ENCODE measurements around the gene PSTPIP1. TPM values are rescaled to one million over a fixed set of nuclear protein-coding genes. Genes with fewer than 3 reads are reported as not detected.
"Not testable (repeated sequence)": the region's sequence is repeated elsewhere in the genome, so short reads cannot be mapped to it uniquely, and the experiment has no call there.

PSTPIP1 gene
- polyA plus RNA-seq, 1 donor (not counting 4 experiments of a cell fraction or from before 2014, with no cell fraction given), result 9.6 TPM

- no peaks in the 10 kb centered on the region for H3K9me1 ChIP-seq (ENCODE audit: control insufficient read depth, extremely low read depth, insufficient read depth, low read length)
- H3K27me3 ChIP-seq (ENCODE audit: control insufficient read depth, extremely low read depth, insufficient read depth, low read length), result no peaks in the 10 kb centered on the region
- no peak for FAIRE-seq
- H3K27ac ChIP-seq (ENCODE audit: control insufficient read depth, insufficient read depth, low read length), result no peak overlapping the region
- H3K4me1 ChIP-seq (ENCODE audit: control insufficient read depth, extremely low read depth, insufficient read depth, low read length), result peaks cover 14% of the 10 kb centered on the region
- no peak overlapping the region for H3K9ac ChIP-seq (ENCODE audit: control insufficient read depth, extremely low read depth, insufficient read depth, low read length)
- H3K4me2 ChIP-seq (ENCODE audit: control insufficient read depth, extremely low read depth, insufficient read depth, low read depth, low read length), result peak overlapping the region; percentile 49
- DNase-seq (ENCODE audit: low read depth, low spot score), result no peak
- peak overlapping the region; percentile 59 for H2AFZ ChIP-seq (ENCODE audit: control insufficient read depth, low read length)
- dilution Hi-C loops (cut with MboI; ENCODE audit: extremely low pct_ligation_motif_present, low sequenced_read_pairs), result no loop called here
- H3K4me3 ChIP-seq (ENCODE audit: control insufficient read depth in 2 of 3, extremely low read depth in 1 of 3, insufficient read depth in 2 of 3, low read depth in 1 of 3, low read length in 3 of 3), result no peak overlapping the region
- TF ChIP-seq CTCF (optimal IDR thresholded peaks at IDR 0.05 in 1 of 3, IDR thresholded peaks at IDR 0.05 in 1 of 3, conservative IDR thresholded peaks at IDR 0.05 in 1 of 3; ENCODE audit: extremely low read depth in 1 of 3, insufficient read depth in 2 of 3, low read length in 3 of 3), result peak in 2 of 3 experiments; percentile 23 to 34
- no peak for TF ChIP-seq EZH2 (IDR thresholded peaks at IDR 0.05; ENCODE audit: low read length)
- no peaks in the 10 kb centered on the region for H3K9me3 ChIP-seq (ENCODE audit: control insufficient read depth, low read depth, low read length)
- no peaks in the 10 kb centered on the region for H4K20me1 ChIP-seq (ENCODE audit: control insufficient read depth, extremely low read depth, insufficient read depth, low read length)
- H3K79me2 ChIP-seq (ENCODE audit: control insufficient read depth, insufficient read depth, low read length), result no peaks in the 10 kb centered on the region
- H3K36me3 ChIP-seq (ENCODE audit: control insufficient read depth in 2 of 2, extremely low read depth in 1 of 2, insufficient read depth in 2 of 2, low read length in 2 of 2), result no peaks in the 10 kb centered on the region
These were observed 31.3 kb upstream of the PSTPIP1 start for GRCh38 chr15:76963596-76963995.

- Histone ChIP-seq H3K9me1 (ENCODE audit: control insufficient read depth, extremely low read depth, insufficient read depth, low read length) (no peaks in the 10 kb centered on the region), H3K4me3 (ENCODE audit: control insufficient read depth in 2 of 3, extremely low read depth in 1 of 3, insufficient read depth in 2 of 3, low read depth in 1 of 3, low read length in 3 of 3) (no peak overlapping the region), H3K4me1 (ENCODE audit: control insufficient read depth, extremely low read depth, insufficient read depth, low read length) (peaks cover 14% of the 10 kb centered on the region), H3K27ac (ENCODE audit: control insufficient read depth, insufficient read depth, low read length) (no peak overlapping the region), H3K4me2 (ENCODE audit: control insufficient read depth, extremely low read depth, insufficient read depth, low read depth, low read length) (peak overlapping the region; percentile 49), H4K20me1 (ENCODE audit: control insufficient read depth, extremely low read depth, insufficient read depth, low read length) (no peaks in the 10 kb centered on the region), H3K79me2 (ENCODE audit: control insufficient read depth, insufficient read depth, low read length) (no peaks in the 10 kb centered on the region), H3K9ac (ENCODE audit: control insufficient read depth, extremely low read depth, insufficient read depth, low read length) (no peak overlapping the region), H3K36me3 (ENCODE audit: control insufficient read depth in 2 of 2, extremely low read depth in 1 of 2, insufficient read depth in 2 of 2, low read length in 2 of 2) (no peaks in the 10 kb centered on the region), H3K9me3 (ENCODE audit: control insufficient read depth, low read depth, low read length) (no peaks in the 10 kb centered on the region), H2AFZ (ENCODE audit: control insufficient read depth, low read length) (no peak overlapping the region), H3K27me3 (ENCODE audit: control insufficient read depth, extremely low read depth, insufficient read depth, low read length) (no peaks in the 10 kb centered on the region)
- DNase-seq (ENCODE audit: low read depth, low spot score) (no peak), FAIRE-seq (no peak)
- TF ChIP-seq EZH2 (IDR thresholded peaks at IDR 0.05; ENCODE audit: low read length) (no peak), CTCF (optimal IDR thresholded peaks at IDR 0.05 in 1 of 3, IDR thresholded peaks at IDR 0.05 in 1 of 3, conservative IDR thresholded peaks at IDR 0.05 in 1 of 3; ENCODE audit: extremely low read depth in 1 of 3, insufficient read depth in 2 of 3, low read length in 3 of 3) (no peak)
- dilution Hi-C loops (cut with MboI; ENCODE audit: extremely low pct_ligation_motif_present, low sequenced_read_pairs), result no loop called here
These were observed 30.8 kb upstream of the PSTPIP1 start for GRCh38 chr15:76964157-76964556.

GRCh38 chr15:76966051-76966450 lies 28.9 kb upstream of the PSTPIP1 start:
- DNase-seq (ENCODE audit: low read depth, low spot score); H3K4me2 ChIP-seq (ENCODE audit: control insufficient read depth, extremely low read depth, insufficient read depth, low read depth, low read length); H3K9me3 ChIP-seq (ENCODE audit: control insufficient read depth, low read depth, low read length); H3K4me3 ChIP-seq (ENCODE audit: control insufficient read depth in 2 of 3, extremely low read depth in 1 of 3, insufficient read depth in 2 of 3, low read depth in 1 of 3, low read length in 3 of 3); H3K9me1 ChIP-seq (ENCODE audit: control insufficient read depth, extremely low read depth, insufficient read depth, low read length); H2AFZ ChIP-seq (ENCODE audit: control insufficient read depth, low read length); H4K20me1 ChIP-seq (ENCODE audit: control insufficient read depth, extremely low read depth, insufficient read depth, low read length); H3K27me3 ChIP-seq (ENCODE audit: control insufficient read depth, extremely low read depth, insufficient read depth, low read length); H3K79me2 ChIP-seq (ENCODE audit: control insufficient read depth, insufficient read depth, low read length); H3K36me3 ChIP-seq (ENCODE audit: control insufficient read depth in 2 of 2, extremely low read depth in 1 of 2, insufficient read depth in 2 of 2, low read length in 2 of 2); FAIRE-seq; dilution Hi-C loops (cut with MboI; ENCODE audit: extremely low pct_ligation_motif_present, low sequenced_read_pairs); H3K9ac ChIP-seq (ENCODE audit: control insufficient read depth, extremely low read depth, insufficient read depth, low read length); H3K27ac ChIP-seq (ENCODE audit: control insufficient read depth, insufficient read depth, low read length): not testable (repeated sequence)
- H3K4me1 ChIP-seq (ENCODE audit: control insufficient read depth, extremely low read depth, insufficient read depth, low read length), result peaks cover 14% of the 10 kb centered on the region
